GM21723 (cell line): ENCODE measurements around the gene CACNA1C.

ENCODE experiments used
- ATAC-seq: cut with Tn5 transposase; IDR thresholded peaks from one replicate; pipeline ENCODE4 v1.9.1; 2021; ENCODE audit warnings: mild to moderate bottlenecking, moderate library complexity; ENCODE audit not compliant: unreplicated experiment

Gene CACNA1C

DNA sequence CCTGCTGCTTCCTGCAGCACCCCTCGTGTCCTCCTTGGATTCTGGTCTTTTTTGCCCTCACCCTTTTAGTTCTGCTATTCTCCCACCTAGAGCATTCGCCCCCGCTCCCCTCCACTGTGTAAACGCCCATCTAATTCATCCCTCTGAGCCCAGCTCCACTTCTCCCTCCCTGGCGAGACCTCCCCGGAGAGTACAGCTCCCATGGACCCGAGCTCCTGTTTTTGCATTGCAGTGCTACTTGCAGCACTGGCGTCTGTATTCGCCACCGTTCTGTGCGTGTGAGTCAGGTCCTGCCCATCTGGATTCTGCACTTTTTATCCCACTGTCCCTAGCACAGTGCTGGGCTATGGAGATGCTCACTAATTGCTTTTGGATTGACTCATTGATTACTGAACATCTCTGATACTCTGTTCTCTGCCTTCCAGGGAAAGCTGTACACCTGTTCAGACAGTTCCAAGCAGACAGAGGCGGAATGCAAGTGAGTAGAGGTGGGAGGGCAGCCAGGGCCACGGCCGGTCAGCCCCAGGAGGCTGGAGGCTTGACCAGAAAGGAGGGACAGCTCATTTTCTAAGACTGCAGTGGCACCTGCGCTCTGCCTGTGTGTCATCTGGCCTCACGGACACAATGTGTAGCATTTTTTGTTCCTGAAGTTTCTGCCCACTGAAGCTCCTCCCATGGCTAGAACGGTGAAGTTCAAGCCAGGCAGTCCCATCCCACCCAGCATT lies 553.6 kb downstream of the CACNA1C start:
- ATAC-seq: no peak

GRCh38 chr12:2607881-2608607 lies 555.3 kb downstream of the CACNA1C start:
- ATAC-seq: no peak

DNA sequence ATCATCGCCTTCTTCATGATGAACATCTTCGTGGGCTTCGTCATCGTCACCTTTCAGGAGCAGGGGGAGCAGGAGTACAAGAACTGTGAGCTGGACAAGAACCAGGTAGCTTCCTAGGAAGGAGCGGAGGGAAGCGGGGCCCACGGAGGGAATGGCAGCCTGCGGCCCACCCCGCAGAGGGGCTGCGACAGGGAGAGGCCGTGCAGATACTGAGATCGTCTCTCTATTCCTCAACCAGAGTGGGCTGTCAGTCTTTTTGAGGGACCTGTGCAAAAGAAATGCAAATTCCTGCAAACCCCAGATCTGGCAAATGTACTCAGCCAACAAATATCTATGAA lies 555.8 kb downstream of the CACNA1C start:
- no peak for ATAC-seq

GRCh38 chr12:2609020-2609419 lies 556.2 kb downstream of the CACNA1C start:
- no peak for ATAC-seq

DNA sequence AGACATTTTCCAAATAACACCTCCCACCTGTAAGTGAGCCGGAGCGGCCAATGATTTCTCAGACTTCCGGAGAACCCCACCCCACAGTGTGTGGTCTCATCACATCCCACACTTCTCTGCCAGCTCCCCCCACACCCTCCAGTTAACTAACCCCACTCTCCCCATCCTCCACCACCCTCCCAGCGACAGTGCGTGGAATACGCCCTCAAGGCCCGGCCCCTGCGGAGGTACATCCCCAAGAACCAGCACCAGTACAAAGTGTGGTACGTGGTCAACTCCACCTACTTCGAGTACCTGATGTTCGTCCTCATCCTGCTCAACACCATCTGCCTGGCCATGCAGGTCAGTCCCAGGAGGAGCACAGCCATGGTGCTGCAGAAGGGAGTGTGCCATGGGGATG lies 557.6 kb downstream of the CACNA1C start:
- ATAC-seq: no peak

GRCh38 chr12:2613326-2614073 lies 560.7 kb downstream of the CACNA1C start:
- peak; percentile 68 for ATAC-seq

- no peak for ATAC-seq
Measured at GRCh38 chr12:2614341-2614740, 561.6 kb downstream of the CACNA1C start.

GRCh38 chr12:2615665-2616402 lies 563.0 kb downstream of the CACNA1C start:
- no peak for ATAC-seq

GRCh38 chr12:2616763-2617162 lies 564.0 kb downstream of the CACNA1C start:
- ATAC-seq: no peak

- ATAC-seq: no peak
Measured at GRCh38 chr12:2617365-2617764, 564.6 kb downstream of the CACNA1C start.

DNA sequence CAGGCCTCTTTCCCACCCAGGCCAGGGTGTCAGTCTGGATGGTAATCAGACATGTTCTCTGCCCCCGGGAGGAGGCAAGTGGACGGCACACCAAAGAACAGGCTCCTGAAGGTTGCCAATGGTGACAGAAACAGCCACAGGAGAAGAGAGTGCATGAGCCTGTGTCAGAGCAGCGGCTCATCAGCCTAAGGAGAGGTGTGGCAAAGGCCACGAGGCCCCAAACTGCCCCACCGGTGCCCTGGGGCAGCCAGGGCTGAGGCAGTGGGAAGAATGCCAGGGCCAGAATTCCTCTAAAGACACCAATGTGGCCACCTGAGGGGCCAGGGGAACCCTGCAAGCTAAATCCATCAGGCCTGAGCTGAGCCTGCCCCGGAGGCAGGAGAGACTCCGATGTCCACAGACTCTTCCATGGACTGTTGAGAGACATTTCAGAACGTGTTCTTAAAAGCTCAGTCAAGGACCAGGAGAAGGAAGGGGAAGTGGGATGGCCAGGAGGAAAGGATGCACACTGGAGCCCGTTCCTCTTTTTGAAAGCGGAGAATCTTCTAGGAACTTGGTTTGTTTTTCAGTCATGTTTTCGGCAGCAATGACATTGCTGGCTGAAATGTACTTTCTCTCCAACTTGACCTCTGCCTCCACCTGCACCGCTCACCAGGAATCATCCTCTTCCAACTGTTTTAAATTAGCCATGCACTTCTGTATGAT lies 565.7 kb downstream of the CACNA1C start:
- ATAC-seq: no peak

DNA sequence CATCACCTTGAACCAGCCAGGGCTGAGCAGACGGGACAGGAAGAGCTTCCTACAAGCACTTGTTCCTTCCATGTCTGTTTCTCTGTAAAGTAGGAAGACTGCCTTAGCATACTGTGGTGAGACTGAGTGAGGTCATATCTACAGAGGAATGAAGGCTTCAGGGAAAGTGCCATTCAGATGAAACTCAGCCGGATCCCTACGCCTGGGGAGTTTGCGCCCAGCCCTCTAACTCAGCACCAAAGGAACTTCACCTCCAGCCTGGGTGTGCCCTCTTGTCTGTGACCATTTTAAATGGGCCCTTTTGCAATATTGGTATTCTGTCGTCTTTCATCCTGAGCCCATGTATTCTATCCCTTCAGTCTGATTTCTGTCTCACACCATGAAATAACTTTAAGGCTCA lies 566.3 kb downstream of the CACNA1C start:
- no peak for ATAC-seq

DNA sequence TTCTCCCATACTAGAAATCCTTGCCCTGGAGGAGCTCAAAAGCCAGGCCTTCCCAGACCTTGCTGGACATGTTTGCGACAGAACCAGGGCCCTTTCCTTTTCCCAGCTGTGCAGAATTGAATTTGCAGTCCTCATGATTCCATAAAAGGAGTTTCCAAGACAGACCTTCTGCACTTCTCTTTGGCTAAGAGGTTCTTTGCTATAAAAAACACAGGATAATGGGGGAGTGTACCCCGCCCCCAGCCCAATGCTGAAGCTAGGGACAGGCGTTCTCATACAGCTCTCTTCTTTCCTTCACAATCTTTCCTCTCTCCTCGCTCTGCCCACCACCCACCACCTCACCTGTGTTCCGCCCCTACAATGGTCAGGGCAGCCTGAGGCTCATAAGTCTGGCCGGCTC lies 569.7 kb downstream of the CACNA1C start:
- ATAC-seq: no peak

DNA sequence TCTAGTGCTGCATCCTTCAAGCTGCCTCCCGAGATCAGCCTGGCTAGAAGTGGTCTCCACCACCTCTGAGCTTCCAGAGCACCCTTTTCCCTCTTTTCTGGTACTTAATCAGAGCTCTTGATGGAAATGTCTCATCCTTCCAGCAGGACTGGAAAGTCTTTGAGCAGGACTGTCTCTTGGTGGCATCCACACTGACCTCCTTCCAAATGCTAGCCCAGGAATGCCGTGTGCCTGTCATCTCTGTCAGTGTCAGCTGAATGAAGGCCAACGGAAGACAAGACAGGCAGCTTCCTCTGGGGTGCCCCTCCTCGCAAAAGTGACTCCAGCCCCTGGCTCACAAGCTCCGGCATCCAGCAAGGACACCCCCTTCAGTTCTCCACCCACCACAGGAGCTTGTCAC lies 570.7 kb downstream of the CACNA1C start:
- no peak for ATAC-seq

GRCh38 chr12:2624543-2625288 lies 571.9 kb downstream of the CACNA1C start:
- no peak for ATAC-seq

- ATAC-seq: no peak
Measured at GRCh38 chr12:2625289-2625612, 572.5 kb downstream of the CACNA1C start.

- no peak for ATAC-seq
Measured at GRCh38 chr12:2627076-2627834, 574.5 kb downstream of the CACNA1C start.

- no peak for ATAC-seq
Measured at GRCh38 chr12:2627835-2628191, 575.0 kb downstream of the CACNA1C start.

DNA sequence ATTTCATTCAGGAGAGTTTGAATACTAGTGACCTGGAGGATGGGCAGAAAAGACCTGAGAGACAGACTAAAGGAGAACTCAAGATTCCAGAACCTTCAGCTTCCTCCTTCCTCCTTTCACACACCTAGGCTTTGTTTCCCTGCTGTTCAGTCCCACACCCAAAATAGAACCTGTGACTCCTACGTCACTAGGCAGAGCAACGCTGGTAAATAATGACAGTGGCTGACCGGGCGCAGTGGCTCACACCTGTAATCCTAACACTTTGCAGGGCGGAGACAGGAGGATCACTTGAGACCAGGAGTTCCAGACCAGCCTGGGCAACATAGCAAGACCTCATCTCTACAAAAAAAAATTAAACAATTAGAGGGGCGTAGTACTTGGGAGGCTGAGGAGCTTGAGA lies 575.6 kb downstream of the CACNA1C start:
- ATAC-seq: no peak
